ENCODE data around the gene SEZ6L2.
"Not testable (repeated sequence)": the region's sequence is repeated elsewhere in the genome, so short reads cannot be mapped to it uniquely, and the experiment has no call there.

Gene SEZ6L2

DNA sequence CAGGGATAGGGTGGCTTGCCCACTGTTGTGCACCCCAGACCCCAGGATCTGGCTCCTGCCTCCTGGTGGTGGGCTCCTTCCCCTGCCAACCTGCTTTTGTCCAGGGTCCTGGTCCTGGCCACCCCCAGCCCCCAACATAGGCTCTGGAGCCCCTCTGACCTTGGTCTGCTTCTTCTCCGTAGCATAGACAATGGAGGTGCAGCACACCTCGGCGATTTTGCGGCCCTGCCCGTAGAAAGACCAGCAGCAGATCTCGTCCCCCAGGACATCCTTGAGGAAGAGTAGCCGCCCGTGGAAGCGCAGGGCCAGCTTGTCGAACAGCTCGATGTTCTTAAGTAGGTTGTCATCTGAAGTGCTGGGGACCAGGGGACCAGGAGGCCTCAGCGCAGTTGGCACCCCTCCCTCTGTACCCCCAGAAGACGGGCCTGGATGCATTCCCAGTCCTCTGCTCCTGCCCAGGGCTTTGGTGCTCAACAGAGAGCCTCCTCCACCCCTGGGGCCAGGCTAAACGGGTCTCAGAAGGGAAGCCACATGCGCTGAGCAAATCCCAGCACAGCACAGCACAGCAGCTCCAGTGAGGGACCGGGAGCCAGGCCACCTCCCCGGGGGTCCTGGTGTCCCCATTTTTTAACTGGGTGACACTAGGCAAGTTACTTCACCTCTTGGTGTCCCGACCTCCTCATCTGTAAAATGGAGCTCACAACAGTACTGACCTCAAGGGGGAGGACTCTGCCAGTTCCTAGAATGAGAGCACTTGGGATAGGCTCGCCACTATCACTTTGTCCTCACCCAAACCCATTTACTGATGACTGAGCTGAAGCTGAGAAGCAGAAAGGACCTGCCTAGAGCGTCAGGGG lies 11.7 kb upstream of the SEZ6L2 start:
- no peak for DNase-seq (ENCODE audit: low read depth)

DNA sequence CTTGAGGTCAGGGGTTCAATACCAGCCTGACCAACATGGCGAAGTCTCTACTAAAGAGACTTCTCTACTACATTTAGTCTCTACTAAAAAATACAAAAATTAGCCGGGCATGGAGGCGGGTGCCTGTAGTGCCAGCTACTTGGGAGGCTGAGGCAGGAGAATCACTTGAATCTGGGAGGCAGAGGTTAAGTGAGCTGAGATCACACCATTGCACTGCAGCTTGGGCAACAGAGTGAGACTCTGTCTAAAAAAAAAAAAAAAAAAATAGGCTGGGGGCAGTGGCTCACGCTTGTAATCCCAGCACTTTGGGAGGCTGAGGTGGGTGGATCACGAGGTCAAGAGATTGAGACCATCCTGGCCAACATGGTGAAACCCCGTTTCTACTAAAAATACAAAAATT lies 10.5 kb upstream of the SEZ6L2 start:
- not testable (repeated sequence) for DNase-seq (ENCODE audit: low read depth)

DNA sequence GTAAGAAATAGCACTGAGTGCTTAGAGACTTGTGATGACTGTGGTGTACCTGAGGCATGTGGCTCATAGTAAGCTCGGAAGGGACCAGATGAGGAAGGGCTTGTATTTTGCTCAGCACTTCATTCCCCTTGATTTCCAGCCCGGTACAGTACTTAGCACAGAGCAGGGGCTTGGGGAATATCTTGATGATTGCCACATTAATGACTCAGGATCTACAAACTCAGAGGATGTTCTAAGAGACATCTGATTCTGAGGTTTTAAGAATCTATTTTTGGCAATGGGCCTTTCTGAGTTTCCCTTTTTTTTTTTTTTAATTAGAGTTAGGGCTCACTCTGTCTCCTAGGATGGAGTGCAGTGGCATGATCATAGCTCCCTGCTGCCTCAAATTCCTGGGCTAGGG lies 10.0 kb upstream of the SEZ6L2 start:
- DNase-seq (ENCODE audit: low read depth), result peak; percentile 25

DNA sequence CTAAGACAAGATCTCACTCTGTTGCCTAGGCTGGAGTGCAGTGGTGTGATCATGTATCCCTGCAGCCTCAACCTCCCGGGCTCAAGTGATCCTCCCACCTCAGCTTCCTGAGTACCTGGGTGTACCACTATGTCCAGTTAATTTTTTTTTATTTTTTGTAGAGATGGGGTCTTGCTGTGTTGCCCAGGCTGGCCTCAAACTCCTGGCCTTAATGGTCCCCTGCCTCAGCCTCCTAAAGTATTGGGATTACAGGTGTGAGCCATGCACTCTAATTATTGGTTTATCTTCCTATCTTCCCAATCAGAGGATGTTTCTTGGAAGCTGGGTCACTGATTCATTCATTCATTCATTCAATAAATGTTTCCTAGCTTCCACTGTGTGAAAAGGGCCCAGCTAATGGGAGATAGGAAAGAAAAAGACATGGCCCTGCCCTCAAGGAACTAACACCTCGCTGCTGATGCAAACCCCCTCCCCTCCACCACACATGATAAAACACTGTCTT lies 9.4 kb upstream of the SEZ6L2 start:
- DNase-seq (ENCODE audit: low read depth), result no peak

DNA sequence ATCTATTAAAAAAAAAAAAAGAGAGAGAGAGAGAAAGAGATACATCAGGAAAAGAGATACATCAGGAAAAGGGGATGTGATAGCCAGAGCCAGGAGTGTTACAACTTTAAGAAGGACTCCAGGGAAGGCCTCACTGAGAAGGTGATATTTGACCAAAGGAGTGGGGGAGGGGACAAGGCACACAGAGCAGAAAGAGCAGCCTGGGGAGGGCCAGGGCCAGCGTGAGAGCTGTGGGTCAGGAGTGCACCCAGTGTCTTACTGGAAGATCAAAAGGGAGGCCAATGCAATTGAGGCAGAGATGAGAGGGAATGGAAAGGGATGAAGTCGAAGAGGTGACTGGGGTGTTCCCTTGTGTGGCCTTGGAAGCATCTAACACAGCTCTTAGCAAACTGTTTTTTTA lies 8.6 kb upstream of the SEZ6L2 start:
- no peak for DNase-seq (ENCODE audit: low read depth)

DNA sequence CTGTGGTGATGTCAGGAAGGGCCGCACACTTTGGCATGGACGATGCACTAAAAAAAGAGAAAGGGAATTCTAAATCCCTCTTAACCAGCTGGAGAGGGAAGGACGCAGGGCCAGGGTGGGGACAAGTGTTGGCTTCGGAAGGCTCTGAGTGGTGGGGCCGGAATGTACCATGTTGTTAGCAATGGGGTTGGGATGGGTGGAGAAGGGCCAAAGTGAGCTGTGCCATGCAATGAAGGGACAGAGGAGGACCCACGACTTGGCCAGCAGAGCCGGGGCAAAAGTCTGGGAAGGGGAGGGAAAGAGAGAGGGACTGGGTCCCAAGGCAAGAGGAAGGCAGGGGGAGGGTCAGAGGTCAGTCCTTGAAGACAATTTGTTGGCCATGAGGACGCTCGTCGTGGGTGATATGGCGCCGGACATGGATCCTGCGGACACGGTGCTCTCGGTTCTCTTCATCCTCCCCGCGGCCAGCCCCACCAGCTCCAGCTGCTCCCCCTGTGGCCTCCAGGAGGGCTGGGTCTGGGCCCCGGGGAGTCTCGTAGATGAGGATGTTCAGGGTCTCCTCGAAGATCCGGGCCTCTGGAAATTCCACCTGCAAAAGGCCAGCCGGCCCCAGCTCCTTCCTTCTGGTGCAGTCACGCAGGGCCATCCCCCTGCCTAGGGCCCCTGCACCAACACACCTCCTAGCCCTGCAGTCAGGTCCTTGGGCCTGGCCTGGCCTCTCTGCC lies 7.3 kb upstream of the SEZ6L2 start:
- DNase-seq (ENCODE audit: low read depth), result no peak

DNA sequence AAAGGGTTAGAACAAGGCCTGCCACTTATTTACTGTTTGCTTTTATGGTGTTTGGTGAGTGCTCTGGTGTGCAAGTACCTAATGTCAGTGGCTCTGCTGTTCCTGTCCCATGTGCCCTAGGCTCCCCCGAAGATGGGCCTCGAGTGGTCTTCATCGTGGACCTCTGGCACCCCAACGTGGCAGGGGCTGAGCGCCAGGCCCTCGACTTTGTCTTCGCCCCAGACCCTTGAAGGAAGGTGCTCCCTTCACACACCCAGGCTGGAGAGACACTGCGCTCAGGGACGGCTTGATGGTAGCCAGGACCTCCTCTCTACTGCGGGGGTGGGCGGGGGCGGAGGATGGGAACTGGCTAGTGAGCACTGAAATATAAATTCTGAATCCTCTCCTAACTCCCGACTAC lies 6.3 kb upstream of the SEZ6L2 start:
- no peak for DNase-seq (ENCODE audit: low read depth)

DNA sequence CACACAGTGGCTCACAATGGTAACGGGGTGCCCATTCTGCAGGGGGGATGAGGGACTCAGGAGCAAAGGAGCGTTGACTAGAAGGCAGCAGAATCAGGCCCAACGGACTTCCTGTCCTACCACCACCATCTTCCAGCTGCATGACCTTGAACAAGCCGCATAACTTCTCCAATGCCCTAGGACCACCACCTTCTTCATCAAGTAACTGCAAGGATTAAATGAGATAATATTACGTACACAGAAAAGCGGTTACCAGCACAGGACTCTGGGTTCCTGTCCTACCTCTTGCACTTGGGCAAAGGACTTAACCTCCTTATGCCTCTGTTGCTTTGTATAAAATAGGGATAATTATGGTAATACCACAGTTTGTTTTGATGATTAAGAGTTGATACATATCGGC lies 5.6 kb upstream of the SEZ6L2 start:
- DNase-seq (ENCODE audit: low read depth), result no peak

DNA sequence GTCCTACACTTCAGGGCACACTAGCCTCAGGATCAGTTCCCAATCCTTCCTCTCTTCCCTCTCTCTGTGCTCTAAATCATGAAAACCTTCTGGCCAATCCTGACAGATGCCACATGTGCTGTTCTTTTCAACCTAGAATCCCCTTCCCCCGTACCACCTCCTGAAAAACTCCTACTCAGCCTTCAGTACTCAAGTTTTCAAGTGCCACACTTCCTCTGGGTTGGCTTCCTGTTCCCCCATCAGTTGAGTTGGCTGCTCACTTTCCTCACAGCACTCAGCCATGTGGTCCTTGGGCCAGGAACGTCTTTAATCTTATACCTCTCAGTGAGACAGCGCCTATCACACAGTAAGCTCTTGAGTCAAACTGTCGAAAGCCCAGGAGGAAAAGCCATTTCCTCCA lies 4.2 kb upstream of the SEZ6L2 start:
- DNase-seq (ENCODE audit: low read depth), result no peak

DNA sequence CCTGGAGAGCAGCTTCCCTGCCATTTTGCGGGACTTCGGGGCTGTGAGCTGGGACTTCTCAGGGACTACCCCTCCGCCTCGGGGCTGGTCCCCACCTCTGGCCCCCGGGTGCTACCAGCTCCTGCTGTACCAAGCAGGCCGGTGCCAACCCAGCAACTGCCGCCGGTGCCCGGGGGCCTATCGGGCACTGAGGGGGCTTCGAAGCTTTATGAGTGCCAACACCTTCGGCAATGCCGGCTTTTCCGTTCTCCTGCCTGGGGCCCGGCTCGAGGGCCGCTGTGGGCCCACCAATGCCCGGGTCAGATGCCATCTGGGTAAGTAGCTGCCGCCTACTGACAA lies 2.2 kb upstream of the SEZ6L2 start:
- DNase-seq (ENCODE audit: low read depth), result no peak

DNA sequence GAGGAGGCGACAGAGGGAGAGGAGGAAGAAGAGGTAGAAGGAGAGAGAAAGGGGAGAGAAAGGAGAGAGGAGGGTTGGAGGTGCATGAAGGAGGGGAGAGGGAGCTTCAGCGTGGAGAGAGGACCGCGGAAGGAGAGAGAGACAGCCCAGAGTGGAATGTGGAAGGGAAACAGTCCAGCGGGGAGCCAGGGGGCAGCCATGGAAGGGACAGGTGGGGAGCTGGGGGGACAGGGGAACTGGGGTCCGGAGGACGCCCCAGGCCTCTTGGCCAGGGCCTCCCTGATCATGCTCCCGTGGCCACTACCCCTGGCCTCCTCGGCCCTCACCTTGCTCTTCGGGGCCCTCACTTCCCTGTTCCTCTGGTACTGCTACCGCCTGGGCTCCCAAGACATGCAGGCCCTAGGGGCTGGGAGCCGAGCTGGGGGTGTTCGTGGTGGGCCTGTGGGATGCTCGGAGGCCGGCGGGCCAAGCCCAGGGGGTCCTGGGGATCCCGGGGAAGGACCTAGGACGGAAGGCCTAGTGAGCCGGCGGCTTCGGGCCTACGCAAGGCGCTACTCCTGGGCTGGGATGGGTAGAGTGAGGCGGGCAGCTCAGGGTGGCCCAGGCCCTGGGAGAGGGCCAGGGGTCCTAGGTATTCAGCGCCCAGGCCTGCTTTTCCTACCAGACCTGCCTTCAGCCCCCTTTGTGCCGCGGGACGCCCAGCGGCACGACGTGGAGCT lies 1.7 kb upstream of the SEZ6L2 start:
- DNase-seq (ENCODE audit: low read depth), result peak; percentile 45

DNA sequence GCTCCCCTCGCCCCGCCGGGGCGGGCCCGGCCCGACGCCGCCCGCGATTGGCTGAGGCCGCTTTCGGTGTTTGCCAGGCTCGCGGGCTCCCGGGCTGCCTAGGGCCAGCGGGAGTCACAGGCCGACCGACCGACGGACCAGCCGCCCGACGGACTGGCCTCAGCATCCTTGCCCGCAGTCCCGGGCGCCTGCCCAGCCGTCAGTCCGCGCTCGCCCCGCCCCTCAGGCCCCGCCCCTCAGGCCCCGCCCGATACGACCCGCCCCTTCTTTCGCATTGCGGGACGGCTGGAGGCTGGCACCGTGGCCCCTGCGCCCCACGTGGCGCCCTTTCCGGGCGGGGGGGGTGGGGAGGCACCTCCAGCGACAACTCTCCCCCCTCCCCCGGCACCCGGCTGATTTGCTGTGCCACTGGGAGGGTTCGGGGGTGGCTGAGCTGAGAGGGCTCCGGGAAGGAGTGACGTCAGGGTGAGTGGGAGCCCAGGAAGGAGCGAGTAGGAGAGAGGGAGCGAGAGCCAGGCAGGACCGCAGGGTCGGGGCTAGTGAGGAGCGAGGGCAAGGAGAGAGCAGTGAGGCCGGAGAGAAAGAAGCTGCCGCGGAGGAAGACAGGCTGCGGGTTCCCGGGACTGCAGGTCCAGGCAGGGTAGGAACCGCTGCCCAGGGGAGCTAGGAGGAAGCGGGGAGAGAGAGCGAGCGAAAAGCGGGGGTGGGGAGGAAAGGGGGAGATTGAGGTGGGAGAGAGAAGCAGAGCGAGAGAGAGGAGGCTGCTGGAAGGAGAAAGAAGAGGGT lies 945 bp upstream of the SEZ6L2 start, which contains the start of gene ASPHD1:
TSS of gene ASPHD1 (plus strand) at position 387 of the 786 bp plus-strand sequence. CDS start 484 bp downstream, outside the sequence.
- peak; percentile 94 for DNase-seq (ENCODE audit: low read depth)

DNA sequence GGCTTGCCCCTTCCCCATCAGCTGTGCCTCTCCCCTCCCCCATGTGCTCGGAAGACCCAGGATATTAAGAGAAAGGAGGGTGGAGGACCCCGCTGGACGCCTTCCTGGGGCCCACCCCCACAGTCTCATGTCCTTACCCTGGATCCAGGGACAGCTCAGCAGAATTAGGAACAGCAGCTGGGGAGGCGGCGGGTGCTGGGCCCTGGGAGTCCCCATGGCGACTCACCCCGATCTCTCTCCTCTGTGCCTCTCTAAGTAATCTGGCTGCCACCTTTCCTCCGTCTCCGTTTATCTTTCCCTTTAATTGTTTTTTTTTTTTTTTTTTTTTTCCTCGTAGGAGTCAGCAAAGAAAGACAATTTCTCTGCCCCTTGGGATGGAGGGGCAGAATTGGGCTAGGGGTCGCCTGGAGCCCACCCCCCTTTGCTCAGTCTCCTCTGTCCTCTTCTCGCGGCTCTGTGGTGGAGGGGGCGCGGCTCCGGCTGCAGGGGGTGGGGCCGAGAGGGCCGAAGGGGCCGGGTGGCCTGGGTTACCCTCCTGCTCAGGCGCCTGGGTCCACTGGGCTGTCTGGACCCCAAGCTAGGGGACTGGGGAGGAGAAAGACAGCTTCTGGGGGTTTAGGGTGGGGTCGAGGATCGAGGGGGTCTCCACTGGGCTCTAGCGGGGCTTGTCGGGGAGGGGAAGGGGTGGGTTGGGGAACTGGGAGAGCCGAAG lies 390 bp downstream of the SEZ6L2 start:
- DNase-seq (ENCODE audit: low read depth), result peak; percentile 56

DNA sequence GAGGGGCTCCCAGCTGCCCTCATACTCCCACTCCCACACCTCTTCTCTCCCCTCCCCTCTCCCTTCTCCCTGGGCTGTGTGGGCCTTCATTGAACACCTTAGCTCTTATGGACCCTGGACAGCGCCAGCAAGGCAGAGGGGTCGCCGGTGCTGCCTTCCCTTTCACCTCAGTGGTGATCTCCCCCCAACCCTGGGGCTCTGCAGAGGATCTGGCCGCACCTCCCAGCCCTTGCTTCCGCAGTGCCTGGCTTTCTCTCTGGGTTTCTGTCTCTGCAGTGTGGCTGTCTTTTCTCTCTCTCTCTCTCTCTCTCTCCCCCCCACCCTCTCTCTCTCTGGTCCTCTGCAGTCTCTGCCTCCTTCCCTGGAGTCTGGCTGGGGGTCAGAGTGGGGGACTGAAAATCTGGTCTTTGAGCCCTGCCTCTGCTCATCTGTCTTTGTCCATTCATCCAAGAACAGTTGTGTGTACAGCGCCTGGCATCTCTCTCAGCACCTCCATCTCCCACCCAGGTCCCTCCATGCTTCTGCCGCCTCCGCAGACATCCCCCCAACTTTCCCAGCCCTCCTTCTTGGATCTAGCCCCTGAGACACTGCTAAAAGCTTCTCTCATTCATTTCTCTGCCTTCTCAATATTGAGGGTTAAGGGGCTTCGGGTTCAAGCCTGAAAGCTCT lies 1.1 kb downstream of the SEZ6L2 start:
- no peak for DNase-seq (ENCODE audit: low read depth)

DNA sequence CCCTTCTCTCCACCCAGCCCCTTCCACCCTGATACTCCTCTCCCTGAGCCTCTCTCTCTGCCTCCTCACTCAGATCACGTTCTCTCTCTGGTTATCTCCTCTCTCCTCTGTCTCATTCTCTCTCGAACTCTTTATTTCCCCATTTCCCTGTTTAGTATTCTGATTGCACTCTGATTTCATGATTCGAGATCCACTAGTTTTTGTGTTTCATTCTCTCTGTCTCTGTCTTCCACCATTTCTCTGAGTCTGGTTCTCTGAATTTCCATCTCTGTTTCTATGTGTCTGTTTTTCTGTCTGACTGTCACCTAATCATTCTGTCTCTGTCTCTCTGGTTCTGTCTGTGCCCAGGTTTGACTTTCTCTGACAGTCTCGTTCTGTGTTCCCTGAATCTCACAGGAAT lies 2.0 kb downstream of the SEZ6L2 start:
- DNase-seq (ENCODE audit: low read depth), result no peak

DNA sequence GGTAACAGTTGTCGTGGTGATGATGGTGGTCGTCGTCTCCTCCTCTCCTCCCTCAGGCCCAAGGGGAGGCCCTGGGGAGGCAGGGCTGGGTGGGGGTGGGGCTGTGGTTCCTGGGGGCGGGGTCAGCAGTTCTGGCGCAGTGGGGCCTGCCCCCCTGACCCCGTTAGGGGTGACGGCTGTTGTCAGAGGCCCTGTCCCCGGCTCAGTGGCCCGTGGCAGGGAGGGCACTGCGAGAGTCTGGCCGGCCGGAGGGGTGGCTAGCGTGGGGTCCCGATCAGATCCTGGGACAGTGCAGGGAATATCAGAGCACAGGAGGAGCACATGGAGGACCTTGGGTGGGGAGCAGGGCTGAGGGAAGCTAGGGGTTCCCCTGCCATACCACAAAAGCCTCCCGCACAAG lies 2.5 kb downstream of the SEZ6L2 start:
- DNase-seq (ENCODE audit: low read depth), result no peak

DNA sequence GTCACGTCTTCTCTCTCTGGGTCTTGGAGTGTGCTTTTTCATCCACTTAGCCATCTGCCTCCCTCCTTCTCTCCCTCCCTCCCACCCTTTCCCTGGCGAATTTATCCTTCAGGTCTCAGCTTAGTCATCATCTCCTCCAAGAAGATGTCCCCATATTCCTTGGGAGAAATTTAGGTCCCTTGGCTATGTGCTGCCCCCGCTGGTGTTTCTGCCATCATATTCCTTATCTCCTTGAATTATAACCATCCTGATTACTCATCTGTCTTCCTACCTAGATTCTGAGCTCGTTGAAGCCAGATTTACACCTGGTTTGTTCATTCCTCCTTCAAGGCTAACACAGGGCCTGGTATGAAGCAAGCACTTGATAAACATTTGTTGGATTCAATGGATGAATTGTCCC lies 5.0 kb downstream of the SEZ6L2 start:
- no peak for DNase-seq (ENCODE audit: low read depth)

DNA sequence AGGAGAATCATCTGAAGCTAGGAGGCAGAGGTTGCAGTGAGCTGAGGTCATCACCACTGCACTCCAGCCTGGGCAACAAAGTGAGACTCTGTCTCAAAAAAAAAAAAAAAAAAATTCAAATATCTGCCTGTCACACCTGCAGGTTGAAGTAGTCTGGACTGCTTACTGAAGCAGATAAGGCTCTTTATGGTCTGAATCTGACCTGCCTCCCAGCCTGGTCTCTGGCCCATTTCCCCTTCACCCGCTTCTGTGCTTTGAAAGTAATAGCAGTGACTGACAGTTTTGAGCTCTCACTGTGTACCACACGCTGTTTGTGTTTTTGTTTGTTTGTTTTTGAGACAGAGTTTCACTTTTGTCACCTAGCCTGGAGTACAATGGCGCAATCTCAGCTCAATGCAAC lies 5.8 kb downstream of the SEZ6L2 start:
- DNase-seq (ENCODE audit: low read depth), result no peak

DNA sequence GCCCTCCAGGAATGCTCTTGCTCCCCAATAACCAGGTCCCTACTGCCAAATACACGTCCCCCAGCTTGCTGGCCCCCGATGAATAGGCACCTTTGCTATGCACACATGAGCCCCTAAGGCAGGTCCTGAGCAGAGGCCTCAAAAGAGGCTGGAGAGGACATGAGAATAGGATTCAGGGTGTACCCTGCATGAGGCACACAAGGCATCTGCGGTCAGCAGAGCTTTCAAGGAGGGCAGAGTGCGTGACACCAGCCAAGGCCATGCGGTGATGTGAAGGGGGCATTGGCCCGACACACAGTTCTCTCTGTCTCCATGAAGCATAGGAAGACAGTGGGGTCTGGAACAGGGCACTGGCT lies 6.9 kb downstream of the SEZ6L2 start:
- DNase-seq (ENCODE audit: low read depth), result no peak

DNA sequence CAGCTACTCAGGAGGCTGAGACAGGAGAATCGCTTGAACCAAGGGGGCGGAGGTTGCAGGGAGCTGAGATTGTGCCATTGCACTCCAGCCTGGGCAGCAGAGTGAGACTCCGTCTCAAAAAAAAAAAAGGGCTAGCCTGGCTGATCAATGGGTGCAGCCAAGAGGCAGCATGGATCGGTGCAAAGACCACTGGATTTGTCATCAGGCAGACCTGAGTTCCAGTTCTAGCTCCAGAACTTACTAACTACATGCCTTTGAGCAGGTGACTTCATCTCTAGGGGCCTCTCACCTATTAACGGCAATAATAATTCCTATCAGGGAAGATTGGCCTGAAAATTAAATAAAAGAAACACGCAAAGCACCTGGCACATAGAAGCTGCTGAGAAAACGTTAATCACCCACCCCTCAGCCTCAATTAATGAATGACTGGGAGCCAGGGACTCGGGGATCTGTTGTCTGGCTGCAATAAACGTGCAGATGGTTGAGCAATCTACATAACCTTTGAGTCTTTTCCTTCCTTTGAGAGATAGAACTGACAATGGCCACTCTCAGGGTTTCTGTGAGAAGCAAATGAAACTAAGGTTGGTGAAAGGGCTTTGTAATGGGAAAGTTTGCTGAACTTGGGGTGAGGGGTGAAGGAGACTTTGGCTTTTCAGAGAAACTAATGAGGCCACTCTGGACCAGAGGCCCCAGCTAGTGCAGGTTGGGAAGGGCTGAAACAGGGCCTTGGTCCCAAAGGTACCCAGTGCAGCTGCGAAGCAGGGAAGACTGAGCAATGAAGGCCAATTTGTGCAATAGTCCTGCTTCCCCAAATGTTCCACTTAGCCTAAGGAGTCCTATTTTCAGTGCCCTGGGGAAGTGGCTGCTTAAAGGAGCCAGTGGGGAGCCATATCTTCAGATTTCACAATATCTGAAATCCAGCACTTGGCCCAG lies 7.6 kb downstream of the SEZ6L2 start:
- DNase-seq (ENCODE audit: low read depth), result no peak
